Activated CD4-positive, alpha-beta T cell treated with anti-CD3 and anti-CD28 coated beads, Interleukin-2, amount 10 ng/mL, durations not matched to agents 24 days and 14 days (primary cell): ENCODE results near the gene SLC45A1. TPM values are rescaled to one million over a fixed set of nuclear protein-coding genes. Genes with fewer than 3 reads are reported as not detected.

Experiments
- DNase-seq: peaks from one replicate; pipeline ENCODE4 v3.0.0; 2022
- H3K27ac Mint-ChIP-seq: one replicate; pipeline ENCODE4 v1.8.0; 2022; ENCODE audit warnings: mild to moderate bottlenecking, mixed read lengths
- H3K27me3 Mint-ChIP-seq: one replicate; pipeline ENCODE4 v1.8.0; 2022; ENCODE audit warnings: mixed read lengths
- H3K36me3 Mint-ChIP-seq: one replicate; pipeline ENCODE4 v1.8.0; 2022; ENCODE audit warnings: low read depth, mild to moderate bottlenecking, mixed read lengths
- H3K4me1 Mint-ChIP-seq: one replicate; pipeline ENCODE4 v1.8.0; 2021; ENCODE audit warnings: mixed read lengths
- H3K4me3 Mint-ChIP-seq: one replicate; pipeline ENCODE4 v1.8.0; 2022; ENCODE audit warnings: mild to moderate bottlenecking, moderate library complexity, mixed read lengths
- H3K9me3 Mint-ChIP-seq: one replicate; pipeline ENCODE4 v1.8.0; 2021; ENCODE audit warnings: mixed read lengths
- intact Hi-C: fragments of 100-400 bp; cut with micrococcal nuclease; formaldehyde crosslinking; loops from one replicate; pipeline ENCODE4 v1.15.1; 2023
- total RNA-seq: library from RNA; stranded (reverse); gene quantifications from 2 replicates; pipeline ENCODE4 v1.2.3, GENCODE V29; 2022

Gene SLC45A1
- total RNA-seq, 1 donor from 2014 or later: 0.12 TPM

- no peaks in the 10 kb centered on the region for H3K27me3 Mint-ChIP-seq
- H3K27ac Mint-ChIP-seq: no peak overlapping the region
- peaks cover 5% of the 10 kb centered on the region for H3K36me3 Mint-ChIP-seq
- no peaks in the 10 kb centered on the region for H3K9me3 Mint-ChIP-seq
- DNase-seq: peak; percentile 90
- no peak overlapping the region for H3K4me3 Mint-ChIP-seq
- H3K4me1 Mint-ChIP-seq: no peaks in the 10 kb centered on the region
- intact Hi-C loops: loop anchor here (1.0 to 2.0 kb wide), 3 partner anchors 30 to 367 kb away; partner anchors contain the start of gene SLC45A1
Measured at GRCh38 chr1:8348777-8349472, 31.0 kb downstream of the SLC45A1 start.

- H3K36me3 Mint-ChIP-seq: peaks cover 6% of the 10 kb centered on the region
- H3K9me3 Mint-ChIP-seq: no peaks in the 10 kb centered on the region
- no peak overlapping the region for H3K27ac Mint-ChIP-seq
- H3K4me1 Mint-ChIP-seq: no peaks in the 10 kb centered on the region
- no peaks in the 10 kb centered on the region for H3K27me3 Mint-ChIP-seq
- intact Hi-C loops: loop anchor here (1.0 to 2.0 kb wide), 3 partner anchors 31 to 367 kb away; partner anchors contain the start of gene SLC45A1
- DNase-seq: no peak
- no peak overlapping the region for H3K4me3 Mint-ChIP-seq
Measured at GRCh38 chr1:8349473-8349865, 31.6 kb downstream of the SLC45A1 start.

DNA sequence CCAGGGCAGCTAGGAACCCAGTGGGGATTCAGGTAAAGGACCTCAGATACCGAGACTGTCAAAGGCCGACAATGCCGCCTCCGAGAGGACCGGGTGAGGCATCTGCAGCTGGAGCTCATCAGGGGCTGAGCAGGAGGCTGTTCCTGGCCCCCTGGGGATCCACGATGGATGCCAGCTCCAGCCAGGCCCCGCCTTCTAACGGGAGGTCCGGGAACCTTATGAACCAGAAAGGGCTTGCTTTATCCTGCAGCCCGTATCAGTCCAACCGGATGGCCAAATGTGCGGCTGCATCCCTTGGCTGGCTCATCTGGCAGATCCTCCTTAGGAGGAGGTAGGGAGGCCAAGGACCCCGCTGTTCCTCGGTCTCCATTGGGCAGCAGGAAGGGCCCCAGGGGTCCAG lies 32.0 kb downstream of the SLC45A1 start:
- Mint-ChIP-seq H3K9me3 (no peaks in the 10 kb centered on the region), H3K27me3 (no peaks in the 10 kb centered on the region), H3K4me1 (no peaks in the 10 kb centered on the region), H3K27ac (no peak overlapping the region), H3K36me3 (peaks cover 9% of the 10 kb centered on the region), H3K4me3 (no peak overlapping the region)
- no peak for DNase-seq
- intact Hi-C loops: loop anchor here (1.0 to 2.0 kb wide), 3 partner anchors 31 to 368 kb away; partner anchors contain the start of gene SLC45A1

DNA sequence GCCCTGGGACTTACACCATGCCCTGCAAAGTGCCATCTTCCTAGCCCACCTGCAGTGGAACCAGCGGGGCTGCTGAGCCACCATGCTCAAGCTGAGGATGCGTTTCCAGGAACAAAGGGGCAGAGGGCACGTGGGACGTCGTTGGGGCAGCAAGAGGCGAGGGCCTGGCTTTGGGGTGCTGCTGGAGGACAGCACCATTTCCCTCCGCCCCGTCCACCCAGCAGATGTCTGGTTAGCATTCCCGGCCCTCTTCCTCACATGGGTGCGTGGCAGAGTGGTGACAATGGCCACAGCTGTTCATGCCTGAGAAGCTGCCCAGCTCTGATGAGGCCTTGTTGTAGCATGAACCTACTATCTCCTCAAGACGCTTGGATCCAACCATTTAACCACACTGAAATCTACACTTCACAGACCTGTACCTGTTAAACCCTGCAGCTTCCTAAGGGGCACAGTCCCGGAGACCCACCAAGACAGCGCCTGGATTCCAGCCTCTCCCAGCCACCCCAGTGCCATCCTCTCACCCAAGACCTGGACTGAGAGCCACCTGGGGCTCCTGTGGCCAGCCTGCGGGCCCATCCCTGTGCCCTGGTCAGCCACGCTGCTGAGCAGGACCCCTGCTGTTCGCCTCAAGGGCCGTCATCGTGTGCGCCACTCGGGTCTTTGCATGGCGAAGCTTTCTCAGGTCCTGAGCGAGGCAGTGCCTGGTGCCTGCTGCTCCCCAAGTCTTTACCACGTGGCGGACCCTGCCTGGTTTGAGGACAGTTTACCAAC lies 33.2 kb downstream of the SLC45A1 start:
- H3K4me1 Mint-ChIP-seq: no peaks in the 10 kb centered on the region
- intact Hi-C loops: no loop called here
- no peaks in the 10 kb centered on the region for H3K27me3 Mint-ChIP-seq
- no peak overlapping the region for H3K4me3 Mint-ChIP-seq
- H3K27ac Mint-ChIP-seq: no peak overlapping the region
- H3K9me3 Mint-ChIP-seq: no peaks in the 10 kb centered on the region
- peaks cover 18% of the 10 kb centered on the region for H3K36me3 Mint-ChIP-seq
- DNase-seq: no peak

GRCh38 chr1:8351693-8352470 lies 34.0 kb downstream of the SLC45A1 start:
- Mint-ChIP-seq H3K4me3 (no peak overlapping the region), H3K9me3 (no peaks in the 10 kb centered on the region), H3K4me1 (no peaks in the 10 kb centered on the region), H3K36me3 (peaks cover 24% of the 10 kb centered on the region), H3K27ac (no peak overlapping the region), H3K27me3 (no peaks in the 10 kb centered on the region)
- peak; percentile 68 for DNase-seq
- intact Hi-C loops: no loop called here

- intact Hi-C loops: no loop called here
- Mint-ChIP-seq H3K9me3 (no peaks in the 10 kb centered on the region), H3K4me3 (no peak overlapping the region), H3K36me3 (peaks cover 26% of the 10 kb centered on the region), H3K27ac (no peak overlapping the region), H3K4me1 (no peaks in the 10 kb centered on the region), H3K27me3 (no peaks in the 10 kb centered on the region)
- no peak for DNase-seq
Measured at GRCh38 chr1:8352471-8352845, 34.5 kb downstream of the SLC45A1 start.

DNA sequence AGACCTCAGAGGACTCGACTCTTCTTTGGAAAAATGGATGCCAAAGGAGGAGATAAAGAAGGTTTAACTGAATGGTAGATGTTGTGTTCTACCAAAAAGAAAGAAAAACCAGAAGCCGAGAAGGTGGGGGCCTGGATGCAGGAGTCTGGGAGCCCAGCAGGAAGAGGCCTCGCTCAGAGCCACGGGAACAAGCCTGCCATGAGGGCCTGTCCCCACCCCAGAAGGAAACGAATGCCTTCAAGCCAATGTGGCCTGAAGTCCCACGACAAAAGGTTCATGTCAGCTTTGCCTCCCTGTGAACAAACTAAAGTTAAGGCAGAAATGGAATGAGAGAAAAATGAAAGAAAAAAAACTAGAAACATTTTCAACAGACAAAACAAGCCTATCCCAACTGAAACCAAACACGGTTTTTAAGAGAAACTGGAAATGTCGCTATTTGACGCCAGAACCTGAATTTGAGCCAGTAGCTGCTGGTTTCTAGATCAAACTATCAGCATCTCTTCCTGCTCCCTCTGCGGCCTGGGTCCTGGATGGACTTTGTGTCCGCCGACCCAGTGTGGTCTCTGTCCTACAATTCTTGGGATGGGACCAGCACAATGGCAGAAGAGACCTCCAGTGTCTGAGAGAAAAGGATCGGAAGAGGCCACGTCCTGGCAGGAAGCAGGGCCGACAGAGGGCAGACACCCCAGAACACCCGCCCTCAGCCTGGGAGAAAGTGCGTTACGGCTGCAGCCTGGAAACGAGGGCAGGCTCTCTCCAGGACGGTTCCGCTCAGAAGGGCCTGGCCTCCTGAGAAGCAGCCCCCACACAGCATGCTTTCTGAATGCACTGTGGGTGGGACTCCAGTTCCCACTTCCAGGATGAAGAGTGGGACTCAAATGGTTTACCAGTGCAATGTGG lies 35.2 kb downstream of the SLC45A1 start:
- H3K4me1 Mint-ChIP-seq: no peaks in the 10 kb centered on the region
- H3K4me3 Mint-ChIP-seq: no peak overlapping the region

GRCh38 chr1:8354038-8354437 lies 36.1 kb downstream of the SLC45A1 start:
- intact Hi-C loops: no loop called here
- no peak overlapping the region for H3K4me3 Mint-ChIP-seq
- H3K9me3 Mint-ChIP-seq: no peaks in the 10 kb centered on the region
- no peak for DNase-seq
- H3K27ac Mint-ChIP-seq: no peak overlapping the region
- H3K27me3 Mint-ChIP-seq: no peaks in the 10 kb centered on the region
- no peaks in the 10 kb centered on the region for H3K4me1 Mint-ChIP-seq
- H3K36me3 Mint-ChIP-seq: peaks cover 35% of the 10 kb centered on the region

More for the DNA sequence above, 35.2 kb downstream of the SLC45A1 start:
- DNase-seq: no peak
- no peaks in the 10 kb centered on the region for H3K27me3 Mint-ChIP-seq
- no peaks in the 10 kb centered on the region for H3K9me3 Mint-ChIP-seq
- peaks cover 32% of the 10 kb centered on the region for H3K36me3 Mint-ChIP-seq
- H3K27ac Mint-ChIP-seq: peak overlapping the region; percentile 40
- intact Hi-C loops: no loop called here

DNA sequence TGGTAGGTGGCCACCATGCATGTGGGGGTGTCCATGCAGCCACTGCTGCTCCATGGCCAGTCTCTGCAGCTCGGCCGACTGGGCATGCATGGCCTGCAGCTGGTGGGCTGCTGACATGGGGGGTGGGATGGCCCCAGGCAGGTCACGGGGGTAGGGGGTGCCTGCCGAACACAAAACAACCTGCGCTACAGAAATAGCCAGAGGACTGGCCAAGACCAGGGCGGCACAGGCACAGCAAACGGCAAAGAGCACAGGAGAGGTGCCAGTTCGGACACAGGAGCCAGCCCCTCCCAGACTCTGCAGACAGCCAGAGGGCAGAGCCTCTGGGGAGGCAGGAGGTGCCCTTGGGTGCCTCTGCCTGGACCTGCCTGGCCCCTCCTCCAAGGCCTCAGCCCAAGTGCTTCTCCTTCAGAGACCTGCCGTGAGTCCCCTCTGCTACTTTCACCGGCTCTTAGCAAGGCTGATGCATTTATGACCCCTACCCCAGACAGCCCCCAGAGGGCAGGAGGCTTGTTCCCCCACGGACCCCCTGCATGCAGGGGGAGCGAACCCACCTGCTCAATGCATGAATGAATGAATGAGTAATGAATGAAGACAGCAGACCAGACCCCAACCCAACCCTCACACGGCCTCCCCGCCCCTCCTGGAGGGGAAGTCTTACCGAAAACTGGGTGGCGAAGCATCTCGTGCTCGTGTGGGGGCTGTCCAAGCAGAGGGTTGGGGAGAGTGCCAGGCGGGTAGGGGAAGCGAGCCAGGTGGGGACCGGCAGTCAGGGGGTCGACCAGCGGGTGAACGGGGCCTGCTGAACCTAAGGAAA lies 37.7 kb downstream of the SLC45A1 start:
- peaks cover 37% of the 10 kb centered on the region for H3K36me3 Mint-ChIP-seq

DNA sequence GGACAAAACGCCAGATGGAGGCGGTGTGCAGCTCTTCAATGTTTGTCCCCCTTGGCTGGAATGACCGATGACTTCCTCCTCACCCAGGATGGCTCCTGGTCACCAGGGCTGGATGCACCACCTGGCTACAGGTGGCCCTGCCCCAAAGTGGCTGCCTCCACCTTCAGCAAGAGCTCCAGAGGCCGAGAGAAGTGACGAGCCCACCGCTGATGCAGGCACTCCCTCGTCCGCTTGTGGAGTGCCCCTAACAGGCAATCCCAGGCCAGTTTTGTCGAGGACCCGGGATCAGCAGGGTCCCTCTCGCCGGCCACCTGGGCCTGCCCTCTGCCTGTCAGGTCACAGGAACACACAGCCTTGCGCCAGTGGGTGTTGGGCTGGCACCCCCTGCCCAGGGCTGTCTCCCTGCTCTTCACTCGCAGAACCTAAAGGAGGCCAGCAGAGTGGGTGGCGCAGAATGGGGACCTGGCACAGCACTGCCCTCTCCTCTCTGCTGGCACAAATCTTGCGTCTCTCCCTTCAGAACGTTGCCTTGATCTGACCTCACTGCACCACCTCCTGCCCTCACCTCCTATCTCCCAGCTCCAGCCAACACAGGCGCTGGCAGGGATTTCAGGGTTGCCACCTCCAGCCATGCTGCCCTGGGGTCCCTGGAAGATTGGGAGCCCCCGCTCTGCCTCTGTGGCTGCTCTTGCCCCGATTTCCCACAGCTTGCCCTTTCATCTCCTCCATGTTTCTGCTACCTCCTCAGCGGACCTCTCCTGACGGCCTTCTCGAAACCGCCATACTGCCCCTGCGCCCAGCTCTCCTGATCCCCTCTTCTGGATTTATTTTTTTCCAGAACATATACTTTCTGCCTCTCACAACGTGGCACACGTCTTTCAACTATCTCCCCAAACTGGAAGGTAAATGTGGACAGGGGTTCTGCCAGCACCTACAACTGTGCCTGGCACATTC lies 38.6 kb downstream of the SLC45A1 start:
- H3K4me3 Mint-ChIP-seq: no peak overlapping the region
- intact Hi-C loops: no loop called here
- no peak for DNase-seq
- peak overlapping the region; percentile 9 for H3K27ac Mint-ChIP-seq
- no peaks in the 10 kb centered on the region for H3K4me1 Mint-ChIP-seq
- H3K36me3 Mint-ChIP-seq: peaks cover 39% of the 10 kb centered on the region
- H3K27me3 Mint-ChIP-seq: no peaks in the 10 kb centered on the region
- H3K9me3 Mint-ChIP-seq: no peaks in the 10 kb centered on the region

More for the DNA sequence above, 37.7 kb downstream of the SLC45A1 start:
- Mint-ChIP-seq H3K27ac (no peak overlapping the region), H3K9me3 (no peaks in the 10 kb centered on the region), H3K4me1 (no peaks in the 10 kb centered on the region), H3K27me3 (no peaks in the 10 kb centered on the region), H3K4me3 (no peak overlapping the region)
- intact Hi-C loops: no loop called here
- no peak for DNase-seq

- Mint-ChIP-seq H3K4me3 (no peak overlapping the region), H3K27me3 (no peaks in the 10 kb centered on the region), H3K9me3 (no peaks in the 10 kb centered on the region), H3K4me1 (no peaks in the 10 kb centered on the region), H3K27ac (no peak overlapping the region), H3K36me3 (peaks cover 45% of the 10 kb centered on the region)
- intact Hi-C loops: no loop called here
- no peak for DNase-seq
Measured at GRCh38 chr1:8357329-8358101, 39.6 kb downstream of the SLC45A1 start.
